GM18870 (cell line): ENCODE data around the gene HOMEZ.
"Not testable (repeated sequence)": the region's sequence is repeated elsewhere in the genome, so short reads cannot be mapped to it uniquely, and the experiment has no call there.

Experiments
- ATAC-seq: cut with Tn5 transposase; IDR thresholded peaks from one replicate; pipeline ENCODE4 v1.9.1; 2021; ENCODE audit warnings: moderate library complexity; ENCODE audit not compliant: unreplicated experiment

The HOMEZ gene

GRCh38 chr14:23285530-23286019 is 357 bp downstream of the HOMEZ start:
- peak; percentile 10 for ATAC-seq

GRCh38 chr14:23284654-23285529 is 1.0 kb downstream of the HOMEZ start:
- no peak for ATAC-seq

GRCh38 chr14:23281247-23281646 is 4.7 kb downstream of the HOMEZ start:
- ATAC-seq = no peak

GRCh38 chr14:23277928-23278327 is 8.0 kb downstream of the HOMEZ start:
- ATAC-seq = not testable (repeated sequence)

GRCh38 chr14:23277189-23277588 is 8.7 kb downstream of the HOMEZ start:
- no peak for ATAC-seq

GRCh38 chr14:23275412-23275811 is 10.5 kb downstream of the HOMEZ start:
- ATAC-seq = no peak

- ATAC-seq = no peak
Observed at GRCh38 chr14:23269193-23269592, 16.7 kb downstream of the HOMEZ start.

- not testable (repeated sequence) for ATAC-seq
Observed at GRCh38 chr14:23260849-23261248, 25.1 kb downstream of the HOMEZ start.

- no peak for ATAC-seq
Observed at GRCh38 chr14:23259426-23259825, 26.5 kb downstream of the HOMEZ start.

- ATAC-seq = no peak
Observed at GRCh38 chr14:23258256-23258655, 27.7 kb downstream of the HOMEZ start.

GRCh38 chr14:23252420-23253333 is 33.3 kb downstream of the HOMEZ start:
- no peak for ATAC-seq

GRCh38 chr14:23252006-23252405 is 33.9 kb downstream of the HOMEZ start:
- no peak for ATAC-seq

- ATAC-seq = no peak
Observed at GRCh38 chr14:23249824-23250223, 36.1 kb downstream of the HOMEZ start.

GRCh38 chr14:23248601-23249000 is 37.3 kb downstream of the HOMEZ start:
- ATAC-seq = no peak

GRCh38 chr14:23245282-23245681 is 40.6 kb downstream of the HOMEZ start:
- ATAC-seq = no peak

- ATAC-seq = no peak
Observed at GRCh38 chr14:23243066-23243465, 42.9 kb downstream of the HOMEZ start.

- no peak for ATAC-seq
Observed at GRCh38 chr14:23242076-23242475, 43.9 kb downstream of the HOMEZ start.

GRCh38 chr14:23241061-23241715 is 44.7 kb downstream of the HOMEZ start:
- not testable (repeated sequence) for ATAC-seq

GRCh38 chr14:23240661-23241060 is 45.3 kb downstream of the HOMEZ start:
- no peak for ATAC-seq

- no peak for ATAC-seq
Observed at GRCh38 chr14:23237772-23238594, 47.9 kb downstream of the HOMEZ start, which contains the start of gene RNF212B. TSS of gene RNF212B (plus strand) at chr14:23237936. CDS start at chr14:23240346, 2,410 bp downstream.
